COR-L47 (cell line): ENCODE measurements around the gene TEP1.
"Not testable (repeated sequence)": the region's sequence is repeated elsewhere in the genome, so short reads cannot be mapped to it uniquely, and the experiment has no call there.

Experiments
- DNase-seq: peaks from one replicate; lab custom pipeline; 2025; lab: John Stamatoyannopoulos, UW

The TEP1 gene

DNA sequence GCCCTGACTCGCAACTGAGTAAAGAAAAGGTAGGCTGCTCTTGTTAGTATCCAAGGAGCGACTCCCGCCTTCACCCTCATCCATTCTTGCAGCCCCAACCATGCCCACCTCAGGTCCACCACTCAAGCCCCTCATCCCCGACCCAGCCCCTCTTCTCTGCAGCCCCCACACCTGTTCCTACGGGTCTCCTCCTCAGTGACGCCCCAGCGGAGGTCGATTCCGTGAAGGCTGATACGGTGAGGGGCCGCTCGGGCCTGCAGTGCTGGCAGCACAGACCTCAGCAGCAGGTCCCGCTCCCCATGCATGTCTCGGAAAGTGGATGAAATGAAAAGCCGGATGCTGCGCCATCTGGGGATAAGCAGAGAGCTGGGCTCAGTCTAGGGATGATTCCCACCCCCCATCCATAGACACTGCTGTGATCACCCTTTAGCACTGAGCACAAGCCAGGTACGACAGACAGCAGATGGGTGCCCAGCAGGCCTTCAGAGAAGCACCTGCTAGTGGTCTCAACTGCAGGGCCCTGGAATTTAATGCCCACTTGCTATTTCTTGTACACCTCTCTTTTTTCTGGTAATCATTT, 26.9 kb downstream of the TEP1 start:
- DNase-seq: no peak

DNA sequence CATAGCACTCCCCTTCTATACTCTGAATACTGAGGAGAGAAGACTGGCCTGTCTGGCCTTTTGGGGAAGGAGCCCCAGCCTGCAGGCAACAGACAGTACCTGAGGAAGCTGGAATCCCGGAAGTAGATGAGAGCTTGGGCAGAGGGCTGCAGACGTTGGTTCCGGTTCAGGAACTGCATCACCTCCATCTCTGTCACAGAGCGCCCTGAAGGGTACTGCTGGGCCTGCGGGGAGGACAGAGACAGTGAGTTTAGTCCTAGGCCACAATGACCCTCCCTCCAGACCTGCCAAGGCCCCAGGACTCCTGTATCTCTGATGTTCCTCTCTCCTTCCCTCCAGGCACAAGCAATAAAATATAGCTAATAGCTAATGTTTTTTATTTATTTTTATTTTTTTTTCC, 28.4 kb downstream of the TEP1 start:
- DNase-seq: no peak

DNA sequence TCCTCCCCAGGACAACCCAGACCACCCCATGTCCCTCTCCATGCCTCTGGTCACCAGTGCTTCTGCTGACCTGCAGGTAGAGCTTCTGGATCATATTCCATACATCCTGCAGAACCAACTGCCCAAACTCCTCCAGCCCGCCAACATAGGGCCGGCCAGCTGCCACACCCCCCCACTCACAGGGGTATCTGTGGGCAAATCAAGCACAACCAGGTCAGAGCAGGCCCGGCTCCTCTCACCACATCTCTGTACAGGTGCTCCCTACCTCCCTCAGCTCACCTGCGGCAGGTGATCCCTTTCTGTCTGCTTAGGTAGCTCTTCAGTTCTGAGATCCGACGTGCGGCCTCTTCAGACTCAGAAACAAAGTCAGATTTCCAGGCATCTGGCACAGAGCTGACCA, 29.0 kb downstream of the TEP1 start:
- DNase-seq: no peak

DNA sequence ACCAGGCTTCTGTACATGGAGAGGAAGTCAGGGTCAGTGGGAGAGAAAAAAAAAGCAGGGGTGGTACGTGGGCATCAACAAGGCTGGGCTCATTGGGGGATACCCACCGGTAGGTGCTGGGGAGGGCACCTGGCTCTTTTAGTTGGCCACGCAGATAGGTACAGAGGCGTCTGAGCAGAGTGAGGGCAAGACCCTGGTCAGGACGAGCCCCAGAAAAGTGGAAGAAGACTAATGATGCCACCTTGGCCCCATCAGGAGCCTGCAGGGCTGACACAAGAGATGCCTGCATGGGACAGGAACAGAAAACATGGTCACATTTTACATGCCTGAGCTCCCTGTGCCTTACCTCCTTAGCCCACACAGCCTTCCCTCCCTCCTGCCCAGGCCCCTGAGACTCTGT, 29.7 kb downstream of the TEP1 start:
- DNase-seq: no peak

DNA sequence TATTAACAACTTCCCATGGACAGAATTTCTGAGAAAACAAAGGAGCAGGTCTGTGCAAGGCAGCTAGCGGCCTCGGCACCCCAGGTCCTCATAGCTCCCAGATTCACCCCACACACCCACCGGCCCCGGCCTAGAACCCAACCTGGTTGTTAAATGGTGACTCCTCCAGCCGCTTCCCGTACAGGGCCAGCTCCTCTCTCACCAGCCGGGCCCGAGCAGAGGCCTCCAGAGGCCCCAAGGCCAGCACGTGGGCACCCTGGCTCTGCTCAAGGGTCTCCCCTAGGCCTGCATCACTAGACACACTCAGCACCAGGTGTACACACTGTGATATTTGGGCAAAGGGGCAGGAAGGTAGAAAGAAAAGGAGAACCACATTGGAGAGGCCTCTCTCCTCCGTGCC, 30.3 kb downstream of the TEP1 start:
- no peak for DNase-seq

DNA sequence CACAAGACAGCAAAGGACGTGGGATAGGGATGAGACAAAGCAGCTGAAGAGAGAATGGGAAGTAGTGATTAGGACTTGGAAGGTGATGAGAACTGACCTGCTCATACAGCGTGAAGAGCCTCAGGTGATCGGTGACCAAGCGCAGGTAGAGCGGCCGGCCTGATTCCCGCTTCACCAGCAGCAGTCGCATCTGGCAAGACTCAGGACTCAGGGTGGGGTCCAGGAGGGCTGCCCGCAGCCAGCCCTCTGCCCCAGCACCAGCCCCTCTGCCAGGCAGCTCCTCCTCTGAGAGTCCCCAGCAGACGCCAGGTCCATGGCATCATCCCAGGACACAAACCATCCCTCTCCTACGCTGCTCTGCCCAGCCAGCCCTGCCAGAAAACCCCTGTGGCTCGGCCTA, 30.8 kb downstream of the TEP1 start:
- no peak for DNase-seq

DNA sequence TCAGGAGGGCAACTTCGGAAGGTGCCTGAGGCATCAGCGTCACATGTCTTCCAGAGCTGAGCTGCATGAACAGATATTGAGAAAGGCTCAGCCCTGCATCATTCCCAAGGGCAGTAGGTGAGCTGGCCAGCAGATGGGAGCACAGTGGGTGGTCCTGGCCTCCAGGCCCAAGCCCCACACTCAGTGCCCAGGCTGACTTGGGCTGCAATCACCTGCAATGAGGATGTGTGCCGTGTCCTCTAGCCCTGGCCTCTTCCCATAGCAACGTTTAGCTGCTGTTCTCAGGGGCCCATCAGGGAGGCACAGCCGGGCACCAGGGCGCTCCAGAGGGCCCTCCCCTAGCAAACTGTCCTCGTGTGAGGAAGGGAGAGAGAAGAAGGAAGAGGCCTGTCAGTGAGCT, 32.0 kb downstream of the TEP1 start:
- no peak for DNase-seq

DNA sequence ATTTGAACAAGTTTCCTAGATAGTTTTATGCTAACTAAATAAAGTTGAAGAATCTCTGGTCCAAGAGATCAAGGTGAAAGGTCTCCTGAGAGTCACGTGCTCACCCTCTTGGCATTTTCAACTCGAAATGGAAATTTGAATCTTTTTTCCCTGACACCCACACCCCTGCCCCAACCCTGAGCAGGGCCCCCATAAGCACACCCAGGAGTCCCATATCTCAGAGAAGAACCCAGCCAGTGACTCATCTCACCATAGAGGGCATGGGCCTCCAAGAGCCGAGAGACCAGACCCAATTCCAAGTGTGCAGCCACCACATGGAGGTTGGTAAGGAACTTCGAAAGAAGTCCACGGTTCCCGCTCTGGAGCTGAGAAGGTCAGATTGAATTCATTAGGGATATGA, 32.6 kb downstream of the TEP1 start:
- DNase-seq: no peak

DNA sequence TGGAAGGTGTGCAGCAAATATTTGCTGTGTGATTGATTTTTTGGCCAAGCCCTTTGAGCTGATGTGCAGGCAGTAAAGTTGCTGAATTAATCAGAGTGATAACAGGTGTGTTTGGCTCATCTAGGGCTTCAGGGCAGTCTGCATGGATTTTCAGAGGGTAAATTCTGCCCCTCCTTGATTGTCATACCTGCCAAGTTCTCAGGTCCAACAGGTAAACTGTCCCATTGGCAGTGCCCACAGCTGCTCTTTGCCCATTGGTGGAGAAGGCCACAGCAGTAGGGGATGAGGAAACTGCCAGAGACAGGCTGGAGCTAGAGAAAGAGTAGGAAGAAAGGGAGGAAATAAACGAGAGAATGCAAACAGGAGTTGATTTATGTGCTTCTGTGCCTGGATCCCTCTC, 33.6 kb downstream of the TEP1 start:
- DNase-seq: no peak

DNA sequence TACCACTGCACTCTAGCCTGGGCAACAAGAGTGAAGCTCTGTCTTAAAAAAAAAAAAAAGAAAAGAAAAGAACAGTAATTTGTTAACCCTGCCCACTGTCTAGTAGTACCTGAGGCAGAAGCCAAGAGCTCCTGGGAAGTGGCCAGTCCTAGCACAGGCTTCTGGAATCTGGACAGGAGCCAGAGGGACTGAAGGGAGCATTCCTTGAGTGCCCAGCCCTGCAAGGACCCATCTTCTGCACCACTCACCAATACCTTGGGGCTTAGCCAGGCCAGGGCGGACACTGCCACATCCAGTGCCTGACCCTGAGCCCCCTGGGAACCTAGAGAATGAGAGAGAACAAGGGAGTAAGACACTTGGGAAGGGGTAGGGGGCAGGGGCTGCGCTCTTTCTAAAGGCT, 36.1 kb downstream of the TEP1 start:
- DNase-seq: no peak

DNA sequence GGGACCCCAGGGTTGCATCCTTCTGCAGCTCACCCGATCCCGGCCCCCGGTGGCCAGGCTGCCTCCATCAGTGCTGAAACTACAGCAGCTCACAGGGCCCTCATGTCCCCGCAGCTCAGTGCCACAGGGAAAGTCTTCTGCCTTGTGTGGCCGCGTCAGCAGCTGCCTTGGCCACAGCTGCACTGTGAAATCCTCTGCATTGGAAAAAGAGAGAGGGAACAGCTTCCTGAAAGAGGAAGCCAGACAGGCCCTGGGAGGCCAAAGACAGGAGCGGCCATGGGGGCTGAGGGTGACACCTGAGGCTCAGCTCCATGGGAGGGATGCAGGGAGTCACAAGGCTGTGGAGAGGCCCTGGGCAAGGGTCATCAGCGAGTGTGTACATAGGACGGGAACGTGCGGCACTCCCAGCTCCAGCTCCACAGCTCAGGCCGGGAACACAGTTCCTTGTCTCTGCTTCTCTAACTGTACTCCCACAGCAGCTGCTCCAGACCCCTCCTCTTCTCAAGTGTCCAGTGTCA, 37.2 kb downstream of the TEP1 start:
- no peak for DNase-seq

DNA sequence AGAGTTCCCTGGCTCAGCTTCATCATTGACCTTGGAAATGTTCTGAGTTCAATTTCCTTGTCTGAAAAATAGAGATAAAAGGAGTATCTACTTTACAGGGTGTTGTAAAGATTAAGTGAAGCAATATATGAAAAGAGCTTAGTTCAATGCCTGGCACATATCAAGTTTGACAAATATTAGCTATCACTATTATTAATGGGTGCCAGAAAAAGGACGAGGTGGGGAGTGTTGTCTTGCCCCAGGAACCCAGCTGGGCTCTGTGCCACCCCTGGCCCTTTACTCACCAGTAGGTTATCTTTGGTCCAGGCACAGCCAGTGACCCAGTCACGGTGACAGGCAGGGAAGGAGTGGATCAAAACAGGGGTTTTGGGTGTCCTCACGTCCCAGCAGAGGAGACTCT, 37.8 kb downstream of the TEP1 start:
- no peak for DNase-seq

DNA sequence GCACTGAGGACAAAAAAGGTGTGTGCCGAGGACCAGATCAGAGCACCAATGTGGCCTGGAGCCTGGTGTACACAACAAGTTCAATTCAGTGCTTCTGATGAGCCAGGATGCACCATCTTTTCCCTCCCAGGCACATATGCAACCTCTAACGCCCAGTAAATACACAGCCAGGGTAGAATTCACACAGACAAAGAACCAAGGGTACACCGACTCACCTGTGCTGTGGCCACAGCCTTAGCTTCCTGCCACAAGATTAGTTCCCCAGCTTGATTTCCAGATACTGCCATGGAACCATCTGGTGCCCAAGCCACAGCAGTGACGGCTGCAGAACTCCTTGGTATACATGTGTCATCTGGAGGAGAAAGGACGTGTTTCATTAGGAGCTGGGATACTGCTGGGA, 40.5 kb downstream of the TEP1 start:
- DNase-seq: no peak

DNA sequence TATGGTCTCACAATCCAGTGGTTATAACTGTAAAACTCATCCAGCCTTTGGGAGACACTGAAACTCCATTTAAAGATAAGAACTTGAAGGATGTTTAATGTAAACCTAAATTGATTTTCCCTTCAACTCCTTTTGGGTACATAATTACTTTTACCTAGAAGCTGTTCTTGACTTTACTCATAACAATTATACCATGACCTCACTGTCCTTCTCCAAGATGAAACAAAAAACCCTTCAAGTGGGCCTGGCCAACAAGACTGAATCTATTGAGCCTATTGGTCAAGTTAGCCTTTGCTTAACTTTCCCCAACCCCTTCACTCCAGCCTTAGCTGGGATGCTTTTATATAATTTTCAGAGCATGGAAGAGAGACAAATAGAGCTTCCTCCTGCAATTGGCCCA, 47.4 kb downstream of the TEP1 start:
- DNase-seq: no peak

DNA sequence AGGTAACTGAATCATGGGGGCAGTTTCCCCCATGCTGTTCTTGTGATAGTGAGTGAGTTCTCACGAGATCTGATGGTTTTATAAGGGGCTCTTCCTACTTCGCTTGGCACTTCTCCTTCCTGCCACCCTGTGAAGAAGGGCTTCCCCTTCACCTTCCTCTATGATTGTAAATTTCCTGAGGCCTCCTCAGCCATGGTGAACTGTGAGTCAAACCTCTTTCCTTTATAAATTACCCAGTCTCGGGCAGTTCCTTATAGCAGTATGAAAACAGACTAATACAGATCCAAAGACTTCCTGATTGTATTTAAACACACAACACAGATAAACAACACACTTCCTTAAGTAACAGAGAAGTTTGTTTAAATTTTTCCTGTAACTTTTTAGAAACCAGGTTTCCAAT, 54.8 kb downstream of the TEP1 start:
- not testable (repeated sequence) for DNase-seq

DNA sequence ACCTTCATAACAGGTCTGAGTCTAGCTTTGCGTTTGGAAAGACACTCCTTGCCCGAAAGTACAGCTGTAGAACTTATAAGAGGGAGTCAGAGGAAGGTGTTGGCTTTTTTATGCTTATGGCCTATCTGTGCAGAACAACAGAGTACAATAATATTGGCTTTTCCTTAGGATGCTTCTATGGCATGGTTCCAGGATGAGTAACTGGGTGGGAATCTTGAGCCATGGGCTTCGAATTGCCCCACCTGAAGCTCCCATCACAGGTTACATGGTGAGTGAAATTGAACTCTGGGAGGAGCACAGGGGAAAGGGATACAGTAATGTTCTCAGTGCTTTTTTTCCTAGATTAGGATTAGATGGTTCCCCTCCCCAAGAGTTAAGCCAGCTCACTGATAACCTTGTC, 56.9 kb downstream of the TEP1 start:
- no peak for DNase-seq

DNA sequence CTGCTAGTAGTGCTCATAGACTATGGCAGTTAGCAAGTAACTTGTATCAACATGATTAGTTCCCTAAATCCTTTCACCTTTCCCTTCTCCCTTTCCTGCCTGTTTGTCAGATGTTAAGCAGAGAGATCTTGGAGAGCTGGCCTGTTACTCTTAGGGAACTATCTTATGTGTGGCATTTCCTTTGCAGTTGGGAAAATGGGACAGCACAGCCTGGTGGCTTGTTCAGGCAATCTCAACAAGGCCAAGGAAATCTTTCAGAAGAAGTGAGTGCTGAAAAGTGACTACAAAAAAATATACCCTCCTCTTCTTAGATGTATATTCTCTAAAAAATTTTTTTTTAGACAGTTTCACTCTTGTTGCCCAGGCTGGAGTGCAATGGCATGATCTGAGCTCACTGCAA, 62.4 kb downstream of the TEP1 start:
- DNase-seq: no peak

DNA sequence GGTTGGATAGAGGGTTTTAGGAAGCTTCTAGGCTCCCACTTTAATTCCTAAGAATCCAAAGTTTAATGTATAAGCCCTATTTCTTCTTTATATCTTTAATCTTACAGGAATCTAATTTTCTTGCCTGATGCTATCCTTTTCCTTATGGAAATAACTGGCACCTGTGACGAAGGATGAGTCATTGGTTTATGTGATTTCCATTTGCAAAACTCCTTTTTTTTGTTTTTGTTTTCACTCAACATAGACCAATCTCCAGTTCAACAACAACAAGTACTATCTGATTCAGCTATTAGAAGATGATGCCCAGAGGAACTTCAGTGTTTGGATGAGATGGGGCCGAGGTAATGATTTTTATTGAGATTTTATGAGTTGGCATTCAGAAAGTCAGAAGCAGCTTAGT, 63.0 kb downstream of the TEP1 start:
- DNase-seq: no peak

DNA sequence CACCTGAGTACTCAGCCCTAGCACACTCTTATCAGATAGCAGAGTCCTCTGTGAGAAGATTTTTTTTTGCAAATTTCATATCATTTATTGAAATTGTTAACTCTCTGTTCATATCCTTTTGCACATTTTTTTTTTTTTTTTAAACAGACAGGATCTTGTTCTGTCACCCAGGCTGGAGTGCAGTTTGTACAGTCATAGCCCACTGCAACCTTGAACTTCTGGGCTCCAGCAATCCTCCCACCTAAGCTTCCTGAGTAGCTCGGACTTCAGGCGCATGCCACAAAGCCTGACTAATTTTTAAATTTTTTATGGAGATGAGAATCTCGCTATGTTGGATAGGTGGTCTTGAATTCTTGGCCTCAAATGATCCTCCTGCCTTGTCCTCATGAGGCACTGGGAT, 65.6 kb downstream of the TEP1 start:
- DNase-seq: no peak

DNA sequence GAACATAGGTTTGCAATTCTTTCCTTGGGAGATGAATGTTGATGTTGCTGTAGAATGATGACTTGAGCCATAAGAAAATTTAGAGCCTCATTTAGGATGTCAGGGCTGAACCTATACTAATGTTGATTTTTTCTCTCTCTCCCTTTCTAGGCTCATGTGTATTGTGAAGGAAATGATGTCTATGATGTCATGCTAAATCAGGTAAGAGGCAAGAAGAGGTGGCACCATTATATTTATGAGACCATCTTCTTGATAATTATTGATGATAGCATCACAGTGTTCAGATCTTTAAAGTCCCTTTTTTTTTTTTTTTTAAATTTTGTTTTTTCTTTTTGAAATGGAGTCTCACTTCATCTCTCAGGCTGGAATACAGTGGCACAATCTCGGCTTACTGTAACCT, 66.6 kb downstream of the TEP1 start:
- DNase-seq: no peak

DNA sequence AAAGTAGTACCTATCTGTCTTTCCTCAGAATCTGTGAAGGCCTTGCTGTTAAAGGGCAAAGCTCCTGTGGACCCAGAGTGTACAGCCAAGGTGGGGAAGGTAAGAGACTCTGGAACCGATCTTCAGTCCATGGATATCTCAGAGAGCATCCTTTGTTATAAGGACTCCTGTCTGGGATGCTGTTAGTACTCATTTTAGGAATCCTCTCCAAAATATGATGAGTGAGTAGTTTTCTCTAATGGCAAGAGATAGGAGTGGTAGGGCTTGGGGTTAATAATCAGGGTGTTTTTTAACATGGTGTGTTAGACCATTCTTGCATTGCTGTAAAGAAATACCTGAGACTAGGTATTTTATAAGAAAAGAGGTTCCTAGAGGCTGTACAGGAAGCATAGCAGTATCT, 67.9 kb downstream of the TEP1 start:
- no peak for DNase-seq

DNA sequence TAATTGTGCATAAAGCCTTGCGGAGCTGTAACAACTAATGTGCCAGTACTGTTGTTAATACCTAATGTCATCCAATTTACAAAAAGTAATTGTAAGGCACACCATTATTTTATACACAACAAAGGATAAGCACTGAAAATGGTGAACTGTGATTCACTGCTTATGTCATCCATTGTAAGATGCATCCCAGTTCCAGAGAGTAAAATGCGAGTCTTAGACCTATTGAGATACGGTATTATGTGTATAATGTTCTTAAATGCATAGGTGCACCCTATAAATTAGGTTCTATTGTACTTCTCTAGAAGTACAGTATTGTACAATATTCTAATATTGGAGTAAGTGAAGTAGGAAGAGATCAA, 69.5 kb downstream of the TEP1 start:
- no peak for DNase-seq

DNA sequence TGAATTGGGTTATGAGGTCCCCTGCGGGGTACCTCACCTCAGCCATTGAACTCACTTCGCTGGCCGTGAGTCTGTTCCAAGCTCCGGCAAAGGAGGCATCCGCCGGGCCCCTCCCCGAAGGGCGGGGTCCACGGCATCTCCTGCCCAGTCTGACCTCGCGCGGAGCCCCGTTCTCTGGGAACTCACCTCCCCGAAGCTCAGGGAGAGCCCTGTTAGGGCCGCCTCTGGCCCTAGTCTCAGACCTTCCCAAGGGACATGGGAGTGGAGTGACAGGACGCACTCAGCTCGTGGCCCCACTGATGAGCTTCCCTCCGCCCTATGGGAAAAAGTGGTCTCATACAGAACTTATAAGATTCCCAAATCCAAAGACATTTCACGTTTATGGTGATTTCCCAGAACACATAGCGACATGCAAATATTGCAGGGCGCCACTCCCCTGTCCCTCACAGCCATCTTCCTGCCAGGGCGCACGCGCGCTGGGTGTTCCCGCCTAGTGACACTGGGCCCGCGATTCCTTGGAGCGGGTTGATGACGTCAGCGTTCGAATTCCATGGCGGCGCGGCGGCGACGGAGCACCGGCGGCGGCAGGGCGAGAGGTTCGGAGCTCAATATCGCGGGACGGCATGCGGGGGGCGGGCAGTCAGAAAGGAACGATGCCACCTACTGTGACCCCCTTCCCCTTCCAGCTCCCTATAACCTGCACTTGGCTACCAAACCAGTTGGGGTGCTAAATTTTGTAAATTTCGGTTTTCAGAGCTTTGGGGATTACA, 70.0 kb downstream of the TEP1 start, which contains the start of gene PARP2:
PARP2 (plus strand) TSS at position 544 of the 770 bp plus-strand sequence; CDS start at position 551, 7 bp downstream.
- DNase-seq: peak; percentile 100

DNA sequence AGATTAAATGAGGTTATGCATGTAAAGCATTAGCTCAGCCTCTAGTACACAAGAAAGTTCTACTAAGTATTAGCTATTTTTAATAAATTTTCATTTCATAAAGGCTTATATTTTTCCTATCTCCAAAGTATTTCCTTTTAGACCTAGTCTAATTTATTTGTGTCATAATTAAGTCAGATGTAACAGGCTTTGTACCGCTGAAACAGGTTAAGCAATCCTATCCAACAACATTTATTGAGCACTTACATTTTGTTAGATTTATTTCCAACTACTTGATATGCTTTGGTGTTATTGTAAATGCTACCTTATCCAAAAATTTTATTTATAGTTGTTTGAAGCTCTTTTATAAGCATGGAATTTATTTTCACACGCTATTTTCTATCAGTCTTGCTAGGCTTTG, 71.7 kb downstream of the TEP1 start:
- DNase-seq: no peak
